H1 (cell line): Measurements from ENCODE around the gene OR8B12. TPM values are rescaled to one million over a fixed set of nuclear protein-coding genes. Genes with fewer than 3 reads are reported as not detected.

Source experiments
- POLR2AphosphoS5 ChIP-seq: IDR thresholded peaks from 2 replicates; pipeline ENCODE4 v1.6.1; 2011; ENCODE audit warnings: low read depth, low read length
- TAF1 ChIP-seq: IDR thresholded peaks from 2 replicates; pipeline ENCODE4 v1.6.1; 2011; ENCODE audit warnings: mild to moderate bottlenecking, low read depth, low read length
- TEAD4 ChIP-seq: IDR thresholded peaks from 2 replicates; pipeline ENCODE4 v1.6.1; 2012; ENCODE audit warnings: low read depth, low read length, inconsistent platforms, mixed read lengths
- polyA plus RNA-seq, 7 experiments: library from polyadenylated mRNA; depleted of rRNA in 3 of 7; stranded (reverse) in 5 of 7; unstranded in 2 of 7; fragments of >200 nt in 5 of 7; fragments of 200-250 nt in 2 of 7; gene quantifications; 1 replicate in 5 of 7; 2 replicates in 1 of 7; 4 replicates in 1 of 7; pipeline versions ENCODE4 v1.2.1 to v1.2.3, GENCODE V29; 2011 to 2013; ENCODE audit warnings: missing spikeins in 2 of 7, mixed read lengths in 2 of 7
- total RNA-seq: library from RNA; stranded (reverse); fragmentation: NEBNext Ultra II Directional; extraction: Animal tissue kit (Norgen Biotek cat#: 25700); gene quantifications from 2 replicates; pipeline ENCODE4 v1.2.1, GENCODE V29; 2021

OR8B12 gene
- total and polyA plus RNA-seq, 2 of the 8 experiments (the other 6 are each of a cell fraction or from before 2014, with no cell fraction given) = not detected

- TF ChIP-seq TEAD4 (no peak), TAF1 (no peak), POLR2AphosphoS5 (no peak)
Observed at GRCh38 chr11:124577716-124578427, 34.4 kb upstream of the OR8B12 start (continued).
